Panc1 (cell line): ENCODE measurements around the gene LRP1B. TPM values are rescaled to one million over a fixed set of nuclear protein-coding genes. Genes with fewer than 3 reads are reported as not detected.

ENCODE experiments used
- ATAC-seq: fragments of 200-7000 bp; cut with Tn5 transposase; 2 replicates; pipeline ENCODE4 v1.9.1; 2020; ENCODE audit warnings: mild to moderate bottlenecking, moderate library complexity
- BruUV-seq: library from RNA; stranded (reverse); fragments of 400-500 nt; replicated peaks from 2 replicates; lab custom pipeline; 2021; lab: Mats Ljungman, UMichigan
- CTCF ChIA-PET: fragments of 300-600 bp; sonication (Branson Sonifier 250); formaldehyde crosslinking; loops from one replicate; lab custom pipeline; 2022; ENCODE audit warnings: antibody characterized with exemption; lab: Charles Lee
- POLR2A ChIA-PET: fragments of 300-600 bp; sonication (Branson Sonifier 250); formaldehyde crosslinking; loops from one replicate; lab custom pipeline; 2022; ENCODE audit warnings: antibody characterized with exemption; lab: Charles Lee
- DNase-seq: peaks from one replicate; pipeline ENCODE4 v3.0.0-alpha.2; 2010; ENCODE audit warnings: low read depth, low spot score
- H3K27ac ChIP-seq: 2 replicates; pipeline ENCODE4 v1.5.1; 2011; ENCODE audit warnings: mild to moderate bottlenecking, low read length, inconsistent platforms
- H3K27me3 ChIP-seq: fragments of 200-500 bp; sonication (Bioruptor generic); 2 replicates; pipeline ENCODE4 v1.6.0; 2014; ENCODE audit warnings: low read length, inconsistent platforms; ENCODE audit not compliant: control insufficient read depth, insufficient read depth
- H3K36me3 ChIP-seq: fragments of 200-500 bp; sonication (Bioruptor generic); 2 replicates; pipeline ENCODE4 v1.5.1; 2014; ENCODE audit warnings: inconsistent platforms, mild to moderate bottlenecking, low read length, moderate library complexity; ENCODE audit not compliant: control insufficient read depth, insufficient read depth
- H3K4me1 ChIP-seq: 2 replicates; pipeline ENCODE4 v1.5.1; 2011; ENCODE audit warnings: inconsistent platforms, mild to moderate bottlenecking, low read length, moderate library complexity; ENCODE audit not compliant: control insufficient read depth, insufficient read depth
- H3K4me3 ChIP-seq, 2 experiments: 2 replicates each; pipeline ENCODE4 v1.5.1; 2011 to 2012; ENCODE audit warnings: low read depth in 2 of 2, low read length in 2 of 2, mild to moderate bottlenecking in 2 of 2, inconsistent platforms in 1 of 2, moderate library complexity in 1 of 2
- H3K9me3 ChIP-seq: fragments of 200-500 bp; sonication (Bioruptor generic); 2 replicates; pipeline ENCODE4 v1.5.1; 2014; ENCODE audit warnings: low read depth, mild to moderate bottlenecking, inconsistent platforms, low read length, moderate library complexity; ENCODE audit not compliant: control insufficient read depth, insufficient read depth
- POLR2AphosphoS5 ChIP-seq: IDR thresholded peaks from 2 replicates; pipeline ENCODE4 v1.6.1; 2012; ENCODE audit warnings: mild to moderate bottlenecking, low read depth, low read length, moderate library complexity
- SIN3A ChIP-seq: IDR thresholded peaks from 2 replicates; pipeline ENCODE4 v1.6.1; 2012; ENCODE audit warnings: low read depth, mild to moderate bottlenecking, low read length, moderate library complexity, borderline replicate concordance; ENCODE audit not compliant: insufficient read depth
- TCF7L2 ChIP-seq: IDR thresholded peaks from 2 replicates; pipeline ENCODE4 v1.6.1; 2011; ENCODE audit warnings: mild to moderate bottlenecking, low read depth, low read length, inconsistent platforms
- in situ Hi-C: cut with HindIII; loops from 2 replicates; pipeline ENCODE4 v1.10.0; 2016; ENCODE audit warnings: low sequenced_read_pairs, low pct_unique_long_range_greater_than_20kb
- intact Hi-C: fragments of 100-400 bp; cut with micrococcal nuclease; formaldehyde crosslinking; loops from one replicate; pipeline ENCODE4 v1.10.0; 2022; ENCODE audit not compliant: unreplicated experiment
- total RNA-seq: library from RNA; stranded (reverse); gene quantifications from one replicate; pipeline ENCODE4 v1.2.1, GENCODE V29; 2021; ENCODE audit not compliant: unreplicated experiment
- TF ChIP-seq, protein P1 (sequence below): fragments of 450-650 bp; IDR thresholded peaks from 2 replicates; pipeline ENCODE4 v1.5.1; 2017; ENCODE audit warnings: mild to moderate bottlenecking
- TF ChIP-seq, protein P2 (sequence below), 2 experiments: IDR thresholded peaks; 2 replicates each; pipeline ENCODE4 v1.6.1; 2011 to 2012; ENCODE audit warnings: low read depth in 2 of 2, control low read depth in 1 of 2, low read length in 1 of 2, mild to moderate bottlenecking in 1 of 2, moderate library complexity in 1 of 2; ENCODE audit not compliant: insufficient read depth in 1 of 2

Gene LRP1B
- total RNA-seq, 1 experiment from 2014 or later, result 0.54 TPM

- BruUV-seq, result no TSS peak
- Histone ChIP-seq H3K36me3 (no peaks in the 10 kb centered on the region), H3K27ac (no peak overlapping the region), H3K4me3 (no peak overlapping the region), H3K27me3 (no peaks in the 10 kb centered on the region), H3K4me1 (no peaks in the 10 kb centered on the region), H3K9me3 (no peaks in the 10 kb centered on the region)
- CTCF ChIA-PET, result no interaction called here
- POLR2A ChIA-PET, result no interaction called here
- intact Hi-C loops (no loop called here), in situ Hi-C loops (no loop called here)
- TF ChIP-seq TCF7L2, result no peak
- TF ChIP-seq SIN3A, result no peak
- TF ChIP-seq, protein P1, sequence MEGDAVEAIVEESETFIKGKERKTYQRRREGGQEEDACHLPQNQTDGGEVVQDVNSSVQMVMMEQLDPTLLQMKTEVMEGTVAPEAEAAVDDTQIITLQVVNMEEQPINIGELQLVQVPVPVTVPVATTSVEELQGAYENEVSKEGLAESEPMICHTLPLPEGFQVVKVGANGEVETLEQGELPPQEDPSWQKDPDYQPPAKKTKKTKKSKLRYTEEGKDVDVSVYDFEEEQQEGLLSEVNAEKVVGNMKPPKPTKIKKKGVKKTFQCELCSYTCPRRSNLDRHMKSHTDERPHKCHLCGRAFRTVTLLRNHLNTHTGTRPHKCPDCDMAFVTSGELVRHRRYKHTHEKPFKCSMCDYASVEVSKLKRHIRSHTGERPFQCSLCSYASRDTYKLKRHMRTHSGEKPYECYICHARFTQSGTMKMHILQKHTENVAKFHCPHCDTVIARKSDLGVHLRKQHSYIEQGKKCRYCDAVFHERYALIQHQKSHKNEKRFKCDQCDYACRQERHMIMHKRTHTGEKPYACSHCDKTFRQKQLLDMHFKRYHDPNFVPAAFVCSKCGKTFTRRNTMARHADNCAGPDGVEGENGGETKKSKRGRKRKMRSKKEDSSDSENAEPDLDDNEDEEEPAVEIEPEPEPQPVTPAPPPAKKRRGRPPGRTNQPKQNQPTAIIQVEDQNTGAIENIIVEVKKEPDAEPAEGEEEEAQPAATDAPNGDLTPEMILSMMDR, result no peak
- TF ChIP-seq POLR2AphosphoS5, result no peak
- TF ChIP-seq, protein P2, sequence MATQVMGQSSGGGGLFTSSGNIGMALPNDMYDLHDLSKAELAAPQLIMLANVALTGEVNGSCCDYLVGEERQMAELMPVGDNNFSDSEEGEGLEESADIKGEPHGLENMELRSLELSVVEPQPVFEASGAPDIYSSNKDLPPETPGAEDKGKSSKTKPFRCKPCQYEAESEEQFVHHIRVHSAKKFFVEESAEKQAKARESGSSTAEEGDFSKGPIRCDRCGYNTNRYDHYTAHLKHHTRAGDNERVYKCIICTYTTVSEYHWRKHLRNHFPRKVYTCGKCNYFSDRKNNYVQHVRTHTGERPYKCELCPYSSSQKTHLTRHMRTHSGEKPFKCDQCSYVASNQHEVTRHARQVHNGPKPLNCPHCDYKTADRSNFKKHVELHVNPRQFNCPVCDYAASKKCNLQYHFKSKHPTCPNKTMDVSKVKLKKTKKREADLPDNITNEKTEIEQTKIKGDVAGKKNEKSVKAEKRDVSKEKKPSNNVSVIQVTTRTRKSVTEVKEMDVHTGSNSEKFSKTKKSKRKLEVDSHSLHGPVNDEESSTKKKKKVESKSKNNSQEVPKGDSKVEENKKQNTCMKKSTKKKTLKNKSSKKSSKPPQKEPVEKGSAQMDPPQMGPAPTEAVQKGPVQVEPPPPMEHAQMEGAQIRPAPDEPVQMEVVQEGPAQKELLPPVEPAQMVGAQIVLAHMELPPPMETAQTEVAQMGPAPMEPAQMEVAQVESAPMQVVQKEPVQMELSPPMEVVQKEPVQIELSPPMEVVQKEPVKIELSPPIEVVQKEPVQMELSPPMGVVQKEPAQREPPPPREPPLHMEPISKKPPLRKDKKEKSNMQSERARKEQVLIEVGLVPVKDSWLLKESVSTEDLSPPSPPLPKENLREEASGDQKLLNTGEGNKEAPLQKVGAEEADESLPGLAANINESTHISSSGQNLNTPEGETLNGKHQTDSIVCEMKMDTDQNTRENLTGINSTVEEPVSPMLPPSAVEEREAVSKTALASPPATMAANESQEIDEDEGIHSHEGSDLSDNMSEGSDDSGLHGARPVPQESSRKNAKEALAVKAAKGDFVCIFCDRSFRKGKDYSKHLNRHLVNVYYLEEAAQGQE (IDR thresholded peaks at IDR 0.05; ENCODE audit: insufficient read depth in 1 of 2, low read depth in 2 of 2, low read length in 1 of 2), result no peak
- ATAC-seq, result no peak
- DNase-seq, result no peak
These were observed 420.1 kb downstream of the LRP1B start for GRCh38 chr2:141710589-141711239.

- no peaks in the 10 kb centered on the region for H3K27me3 ChIP-seq
- BruUV-seq, result no TSS peak
These were observed 421.1 kb downstream of the LRP1B start for GRCh38 chr2:141709756-141710155.

More at GRCh38 chr2:141709756-141710155, 421.1 kb downstream of the LRP1B start:
- DNase-seq, result no peak
- ChIA-PET CTCF (no interaction called here), POLR2A (no interaction called here)
- in situ Hi-C loops (no loop called here), intact Hi-C loops (no loop called here)
- H3K4me1 ChIP-seq, result no peaks in the 10 kb centered on the region
- H3K36me3 ChIP-seq, result no peaks in the 10 kb centered on the region
- no peak overlapping the region for H3K4me3 ChIP-seq
- no peaks in the 10 kb centered on the region for H3K9me3 ChIP-seq
- no peak overlapping the region for H3K27ac ChIP-seq
- TF ChIP-seq TCF7L2 (no peak), POLR2AphosphoS5 (no peak), SIN3A (no peak)
- TF ChIP-seq, protein P1, result no peak
- TF ChIP-seq, protein P2 (IDR thresholded peaks at IDR 0.05; ENCODE audit: insufficient read depth in 1 of 2, low read depth in 2 of 2, low read length in 1 of 2), result no peak
- no peak for ATAC-seq
